ENCODE measurements around the gene ALG1L2.
"Not testable (repeated sequence)": the region's sequence is repeated elsewhere in the genome, so short reads cannot be mapped to it uniquely, and the experiment has no call there.

DNA sequence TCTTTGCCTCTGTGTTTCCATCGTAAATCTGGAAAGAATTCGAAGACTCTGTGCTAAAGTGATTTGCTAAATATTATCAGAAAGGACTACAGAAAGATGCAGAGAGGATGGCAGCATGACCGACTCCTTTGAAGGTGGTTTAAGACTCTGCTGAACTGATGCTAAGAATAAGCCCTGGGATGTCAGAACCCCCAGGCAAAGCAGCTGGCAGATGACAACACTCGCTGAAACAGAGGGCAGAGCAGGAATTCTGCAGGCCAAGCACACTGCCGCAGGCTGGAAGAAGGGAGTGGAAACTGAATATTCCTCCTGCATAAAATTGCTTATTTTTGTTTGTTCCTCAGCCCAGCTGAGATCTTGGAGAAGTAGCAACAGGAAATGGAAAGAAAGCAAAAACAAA, 29.3 kb upstream of the ALG1L2 start:
- TF ChIP-seq, protein P1, sequence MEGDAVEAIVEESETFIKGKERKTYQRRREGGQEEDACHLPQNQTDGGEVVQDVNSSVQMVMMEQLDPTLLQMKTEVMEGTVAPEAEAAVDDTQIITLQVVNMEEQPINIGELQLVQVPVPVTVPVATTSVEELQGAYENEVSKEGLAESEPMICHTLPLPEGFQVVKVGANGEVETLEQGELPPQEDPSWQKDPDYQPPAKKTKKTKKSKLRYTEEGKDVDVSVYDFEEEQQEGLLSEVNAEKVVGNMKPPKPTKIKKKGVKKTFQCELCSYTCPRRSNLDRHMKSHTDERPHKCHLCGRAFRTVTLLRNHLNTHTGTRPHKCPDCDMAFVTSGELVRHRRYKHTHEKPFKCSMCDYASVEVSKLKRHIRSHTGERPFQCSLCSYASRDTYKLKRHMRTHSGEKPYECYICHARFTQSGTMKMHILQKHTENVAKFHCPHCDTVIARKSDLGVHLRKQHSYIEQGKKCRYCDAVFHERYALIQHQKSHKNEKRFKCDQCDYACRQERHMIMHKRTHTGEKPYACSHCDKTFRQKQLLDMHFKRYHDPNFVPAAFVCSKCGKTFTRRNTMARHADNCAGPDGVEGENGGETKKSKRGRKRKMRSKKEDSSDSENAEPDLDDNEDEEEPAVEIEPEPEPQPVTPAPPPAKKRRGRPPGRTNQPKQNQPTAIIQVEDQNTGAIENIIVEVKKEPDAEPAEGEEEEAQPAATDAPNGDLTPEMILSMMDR (conservative IDR thresholded peaks at IDR 0.05): not testable (repeated sequence)
- not testable (repeated sequence) for TF ChIP-seq EZH2 (IDR thresholded peaks at IDR 0.05; ENCODE audit: low read depth)

All from PC-9 (cell line).